HPDE6-E6E7 (cell line): ENCODE data around the gene SPSB3.

Experiments used
- DNase-seq: peaks from one replicate; pipeline ENCODE4 v3.0.0; 2011; ENCODE audit warnings: missing footprints; ENCODE audit errors: extremely low spot score

The SPSB3 gene

DNA sequence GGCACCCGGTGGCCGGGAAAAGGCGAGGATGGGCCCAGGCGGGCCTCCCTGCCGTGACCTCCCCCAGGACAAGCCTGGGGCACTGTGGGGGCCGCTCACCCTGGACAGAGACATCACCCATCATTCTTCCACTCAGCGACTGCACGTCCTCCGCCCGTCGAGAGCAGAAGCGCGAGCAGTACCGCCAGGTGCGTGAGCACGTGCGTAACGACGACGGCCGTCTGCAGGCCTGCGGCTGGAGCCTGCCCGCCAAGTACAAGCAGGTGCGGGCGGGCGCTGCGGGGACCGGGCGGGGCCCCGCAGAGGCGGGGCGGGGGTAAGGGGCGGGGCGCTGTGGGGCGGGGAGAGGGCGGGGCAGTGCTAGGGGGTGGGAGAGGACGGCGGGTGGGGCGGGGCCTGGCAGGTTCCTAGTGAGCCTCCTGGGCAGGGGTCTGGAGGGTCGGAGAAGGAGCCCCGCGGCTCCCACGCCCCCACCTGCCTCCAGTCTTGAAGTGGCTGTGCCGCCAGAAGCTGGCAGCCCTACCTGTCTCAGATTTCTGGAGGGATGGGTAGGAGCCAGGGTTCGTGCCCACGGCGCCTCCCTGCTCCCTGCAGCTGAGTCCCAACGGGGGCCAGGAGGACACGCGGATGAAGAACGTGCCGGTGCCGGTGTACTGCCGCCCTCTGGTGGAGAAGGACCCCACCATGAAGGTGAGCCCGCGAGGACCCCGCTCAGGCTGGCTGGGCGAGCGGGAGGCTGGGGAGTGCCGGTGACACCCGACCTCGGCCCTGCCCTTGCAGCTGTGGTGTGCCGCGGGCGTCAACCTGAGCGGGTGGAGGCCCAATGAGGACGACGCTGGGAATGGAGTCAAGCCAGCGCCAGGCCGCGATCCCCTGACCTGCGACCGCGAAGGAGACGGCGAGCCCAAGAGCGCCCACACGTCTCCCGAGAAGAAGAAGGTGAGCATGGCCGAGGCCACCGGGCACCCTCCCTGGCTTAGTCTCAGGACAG, 18.6 kb downstream of the SPSB3 start:
- DNase-seq = no peak

DNA sequence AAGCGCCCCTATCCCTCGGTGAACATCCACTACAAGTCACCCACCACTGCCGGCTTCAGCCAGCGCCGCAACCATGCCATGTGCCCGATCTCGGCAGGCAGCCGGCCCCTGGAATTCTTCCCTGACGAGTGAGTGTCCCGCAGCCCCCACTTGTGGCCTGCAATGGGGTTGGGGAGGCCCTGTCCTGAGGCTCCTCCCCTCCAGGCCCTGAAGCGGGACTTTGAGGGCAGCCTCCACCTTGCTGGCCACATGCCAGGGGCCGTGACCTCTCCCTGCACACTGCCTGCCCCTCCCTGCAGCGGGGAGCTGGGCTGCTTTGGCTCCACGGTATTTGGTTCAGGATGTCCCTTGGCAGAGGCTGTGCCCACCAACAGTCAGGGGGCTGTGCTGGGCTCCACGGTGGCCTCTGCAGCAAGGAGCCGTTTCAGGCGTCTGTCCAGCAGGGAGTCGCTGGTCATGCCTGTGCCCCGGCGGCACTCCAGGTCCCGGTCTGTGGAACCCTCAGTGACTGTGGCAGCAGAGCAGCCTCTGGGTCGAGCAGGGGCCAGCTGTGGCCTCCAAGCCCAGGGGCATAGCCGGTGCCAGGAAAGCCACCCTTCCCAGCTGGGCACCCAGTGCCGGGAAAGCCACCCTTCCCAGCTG, 19.4 kb downstream of the SPSB3 start:
- no peak for DNase-seq

DNA sequence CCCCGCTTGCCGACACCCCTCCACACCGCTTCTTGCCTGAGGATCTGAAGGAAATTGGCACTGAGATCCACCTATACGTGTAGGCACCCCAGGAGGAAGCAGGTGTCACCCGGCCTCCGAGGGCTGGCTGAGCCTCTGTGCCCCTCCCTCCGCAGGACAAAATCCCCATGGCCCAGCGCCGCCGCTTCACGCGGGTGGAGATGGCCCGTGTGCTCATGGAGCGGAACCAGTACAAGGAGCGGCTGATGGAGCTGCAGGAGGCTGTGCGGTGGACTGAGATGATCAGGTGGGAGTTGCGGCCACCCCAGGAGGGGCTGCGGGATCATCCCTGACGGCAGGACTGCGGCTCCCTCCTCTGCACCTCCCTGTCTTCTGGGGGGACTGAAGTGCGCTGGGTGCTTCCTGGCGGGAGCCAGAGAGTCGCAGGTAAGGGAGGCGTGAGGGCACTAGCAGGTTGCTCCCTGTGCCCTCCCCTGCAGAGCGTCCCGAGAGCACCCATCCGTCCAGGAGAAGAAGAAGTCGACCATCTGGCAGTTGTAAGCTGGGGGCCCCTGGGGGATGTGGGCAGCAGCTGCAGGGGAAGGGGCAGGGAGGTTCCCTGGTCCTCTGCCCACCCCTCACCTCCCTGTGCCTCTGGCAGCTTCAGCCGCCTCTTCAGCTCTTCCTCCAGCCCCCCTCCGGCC, 20.0 kb downstream of the SPSB3 start:
- DNase-seq = no peak

DNA sequence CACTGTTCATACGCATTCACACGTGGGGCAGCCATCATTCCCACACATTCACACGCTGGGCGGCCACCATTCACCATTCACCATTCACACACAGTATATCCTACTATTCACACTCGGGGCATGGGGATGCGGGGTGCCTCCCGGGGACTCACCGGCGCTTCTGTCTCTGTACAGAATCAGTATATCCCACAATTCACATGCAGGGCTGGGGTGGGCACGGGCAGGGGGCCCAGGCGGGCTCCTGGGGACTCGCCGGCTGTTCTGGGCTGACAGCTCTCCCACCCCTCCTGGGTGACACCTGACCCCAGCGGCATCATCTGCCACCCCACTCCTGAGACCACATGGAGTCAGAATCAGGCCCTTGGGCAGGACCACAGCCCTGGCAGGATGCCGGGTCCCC, 20.6 kb downstream of the SPSB3 start:
- DNase-seq = no peak

DNA sequence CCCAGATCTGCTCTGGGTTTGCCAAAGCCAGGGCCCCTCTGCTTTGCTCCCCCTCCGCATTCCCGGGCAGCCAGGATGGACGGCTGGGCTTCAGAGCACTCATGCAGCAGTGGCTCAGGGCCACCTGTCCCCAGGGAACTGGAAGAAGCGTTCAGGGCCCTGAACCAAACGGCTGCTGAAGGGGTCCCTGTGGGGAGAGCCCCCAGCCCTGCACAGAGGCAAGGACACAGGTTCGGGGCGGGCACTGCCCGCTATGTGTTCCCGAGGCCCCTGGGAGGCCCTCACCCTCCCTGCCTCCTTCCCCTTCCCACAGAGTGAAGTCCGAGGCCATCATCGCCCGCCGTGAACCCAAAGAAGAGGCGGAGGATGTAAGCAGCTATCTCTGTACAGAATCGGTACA, 21.5 kb downstream of the SPSB3 start:
- no peak for DNase-seq

DNA sequence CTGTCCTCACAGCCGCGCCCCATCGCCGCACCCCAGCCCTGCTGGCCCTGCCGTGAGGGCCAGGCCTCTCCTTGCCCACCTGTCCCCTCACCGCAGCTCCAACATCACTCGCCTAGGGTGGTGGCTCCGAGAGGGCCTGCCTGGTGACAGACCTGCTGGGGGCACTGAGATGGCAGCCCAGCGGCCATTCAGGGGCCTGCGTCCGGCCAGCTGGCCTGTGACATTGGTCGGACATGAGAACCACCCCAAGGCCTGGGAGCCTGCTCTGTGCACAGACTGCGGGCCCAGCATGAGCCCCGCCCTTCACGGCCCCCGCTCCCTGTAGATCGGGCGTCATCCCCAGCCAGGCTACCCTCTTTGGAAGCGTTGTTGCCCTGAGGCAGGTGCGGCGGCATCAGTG, 22.9 kb downstream of the SPSB3 start:
- DNase-seq = no peak

DNA sequence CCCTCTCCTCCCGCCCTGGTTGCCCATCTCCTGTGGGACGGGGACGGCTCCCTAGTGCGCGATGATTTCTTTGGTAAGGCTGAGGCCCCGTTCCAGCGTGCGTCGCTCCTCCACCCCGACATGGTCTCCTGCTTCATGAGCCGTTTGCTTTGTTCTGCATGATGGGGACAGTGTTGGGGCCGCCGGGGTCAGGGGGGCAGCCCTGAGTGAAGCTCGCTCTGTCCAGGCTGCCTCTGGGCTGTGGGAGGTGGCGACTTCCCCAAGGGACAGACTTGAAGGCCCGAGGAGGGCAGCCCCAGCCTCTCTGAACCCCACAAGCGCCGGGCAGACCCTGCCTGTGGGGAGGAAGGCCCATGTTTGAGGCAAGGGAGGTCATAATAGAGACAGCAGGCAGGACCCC, 23.4 kb downstream of the SPSB3 start:
- no peak for DNase-seq

DNA sequence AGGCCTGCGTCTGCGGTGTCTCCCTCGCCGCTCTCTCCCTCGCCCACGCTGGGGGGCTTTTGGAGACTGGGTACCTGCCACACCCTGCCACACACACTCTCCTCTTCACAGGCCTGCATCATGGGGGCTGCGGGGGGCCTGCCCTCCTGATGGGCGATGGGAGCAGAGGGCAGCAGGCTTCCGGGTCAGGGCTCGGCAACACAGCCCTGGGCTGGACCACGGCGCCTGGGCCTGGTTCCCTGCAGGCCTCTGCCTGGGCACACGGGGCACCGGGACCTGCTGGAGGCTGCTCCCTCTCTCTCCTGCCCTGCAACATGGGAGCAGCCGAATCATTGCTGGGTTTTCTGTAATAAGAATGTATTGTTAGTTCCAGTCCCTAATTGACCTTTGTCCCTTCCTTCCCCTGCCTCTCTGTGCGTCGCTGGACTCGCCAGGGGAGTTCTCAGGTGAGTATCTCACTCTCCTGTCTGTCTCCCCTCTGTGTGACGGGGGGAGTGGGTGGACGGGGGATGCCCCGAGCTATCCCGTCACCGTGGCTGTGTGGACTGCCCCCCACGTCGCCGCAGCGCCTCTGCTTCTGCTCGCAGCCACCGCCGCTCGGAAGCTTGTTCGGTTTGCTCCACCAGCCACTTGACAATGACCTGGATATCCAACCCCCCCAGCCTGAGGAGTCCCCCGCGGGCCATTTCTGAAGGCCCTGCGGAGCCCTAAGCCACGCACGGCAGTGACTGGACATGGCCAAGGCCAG, 24.5 kb downstream of the SPSB3 start:
- no peak for DNase-seq

DNA sequence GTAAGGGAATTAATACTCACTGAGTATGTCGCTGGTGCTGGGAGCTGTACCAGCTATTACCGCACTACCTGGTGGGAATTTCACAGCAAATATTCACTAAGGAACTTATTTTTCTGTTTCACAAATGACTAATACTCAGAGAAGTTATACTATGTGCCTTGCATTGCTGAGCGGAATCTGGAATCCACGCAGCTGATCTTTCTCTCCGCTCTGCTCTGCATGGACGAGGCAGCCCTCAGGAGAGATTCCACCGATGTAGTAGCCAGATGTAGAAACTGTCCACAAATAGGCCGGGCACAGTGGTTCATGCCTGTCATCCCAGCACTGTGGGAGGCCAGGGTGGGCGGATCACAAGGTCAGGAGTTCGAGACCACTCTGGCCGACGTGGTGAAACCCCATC, 28.2 kb downstream of the SPSB3 start:
- no peak for DNase-seq

DNA sequence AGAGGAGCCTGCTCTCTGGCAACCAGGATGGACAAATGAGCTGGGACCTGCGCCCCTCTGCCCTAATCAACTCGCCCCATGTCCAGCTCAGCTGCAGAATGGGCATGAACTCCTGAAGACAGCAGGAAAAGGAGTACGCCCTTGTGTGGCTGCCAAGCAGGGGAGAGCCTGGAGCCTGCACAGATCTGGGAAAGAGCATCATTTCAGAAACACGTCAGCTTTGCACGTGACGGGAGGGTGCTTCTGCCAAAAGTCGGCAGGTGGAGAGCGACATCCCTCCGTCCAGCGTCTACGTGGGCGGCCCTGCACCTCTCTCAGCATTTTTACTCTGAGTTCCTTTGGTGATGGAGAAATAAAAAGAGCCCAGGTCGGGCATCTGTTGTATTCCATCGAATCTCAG, 29.5 kb downstream of the SPSB3 start:
- DNase-seq = no peak

DNA sequence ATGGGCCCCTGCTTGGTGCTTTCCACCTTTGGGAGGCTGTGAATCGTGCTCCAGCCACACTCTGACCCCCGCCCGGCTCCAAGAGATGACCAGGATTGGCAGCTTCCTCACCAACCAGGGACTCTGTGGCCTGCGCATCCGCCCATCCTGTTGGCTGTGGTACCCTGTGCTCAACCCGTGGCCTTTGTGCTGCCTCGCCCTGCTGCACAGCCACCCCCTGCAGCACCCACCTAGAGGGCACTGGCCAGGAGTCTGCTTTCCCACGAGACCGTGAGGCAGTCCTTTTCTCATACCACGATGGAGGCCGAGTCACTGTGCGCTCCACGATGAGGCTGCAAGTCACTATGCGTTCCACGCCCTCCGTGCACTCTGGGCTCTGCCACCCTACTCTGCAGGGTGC, 30.4 kb downstream of the SPSB3 start:
- no peak for DNase-seq

DNA sequence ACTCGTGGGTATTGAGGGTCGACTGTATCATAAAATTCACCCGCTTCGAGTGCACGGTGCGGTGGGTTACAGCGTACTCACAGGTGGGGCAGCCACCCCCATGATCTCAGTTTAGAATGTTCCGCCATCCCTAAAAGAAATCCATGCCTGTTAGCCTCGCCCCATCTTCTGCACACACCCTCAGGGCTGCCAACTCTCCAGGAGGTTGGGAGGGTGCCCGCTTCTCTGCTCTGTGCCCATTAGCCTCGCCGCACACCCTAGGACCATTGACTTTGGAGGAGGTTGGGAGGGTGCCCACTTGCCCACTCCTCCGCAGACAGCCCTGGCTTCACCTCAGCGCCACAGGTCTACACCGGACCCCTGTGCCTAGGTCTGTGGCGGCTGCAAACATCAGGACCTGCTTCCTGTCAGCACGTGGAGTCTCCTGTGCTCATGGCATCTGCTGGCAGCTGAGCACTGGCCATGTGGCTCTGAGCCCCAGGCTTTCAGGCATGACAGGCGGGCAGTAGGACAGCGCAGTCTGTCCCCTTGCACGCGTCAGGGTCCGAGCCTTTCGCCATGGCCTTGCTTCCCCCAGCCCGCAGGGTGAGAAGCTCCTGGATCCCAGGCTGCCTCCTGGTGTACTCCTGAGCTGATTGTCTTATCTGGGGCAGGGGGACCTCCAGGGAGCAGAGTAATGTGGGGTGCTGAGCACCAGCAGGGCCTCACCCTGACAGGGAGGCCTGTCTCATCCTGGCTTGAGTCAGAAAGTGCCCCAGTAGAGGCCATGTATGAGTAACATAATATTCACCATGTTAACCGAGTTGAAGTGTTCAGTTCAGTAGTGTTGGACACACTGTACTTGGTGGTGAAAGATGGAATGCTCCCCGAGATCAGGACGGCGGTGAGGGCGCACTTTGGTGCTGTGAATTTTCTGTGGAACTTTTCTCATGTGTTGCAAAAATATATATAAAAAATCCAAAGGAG, 32.9 kb downstream of the SPSB3 start:
- no peak for DNase-seq

DNA sequence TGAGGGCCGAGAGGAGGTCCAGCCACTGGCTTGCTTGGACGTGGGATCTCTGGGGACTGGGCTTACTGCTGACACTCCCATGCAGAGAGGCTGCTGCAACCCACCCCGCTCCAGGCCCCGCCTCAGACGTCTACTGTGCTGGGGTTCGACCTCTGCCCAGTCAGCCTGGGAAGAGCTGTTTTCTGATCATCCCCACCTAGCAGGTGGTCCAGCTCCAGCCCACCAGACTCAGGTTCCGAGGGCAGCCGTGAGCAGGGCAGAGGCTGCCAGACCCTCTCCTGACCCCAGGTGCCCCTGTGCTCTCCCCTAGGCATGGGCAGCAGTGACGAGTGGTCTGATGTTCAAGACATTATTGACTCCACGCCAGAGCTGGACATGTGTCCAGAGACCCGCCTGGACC, 34.4 kb downstream of the SPSB3 start:
- no peak for DNase-seq

DNA sequence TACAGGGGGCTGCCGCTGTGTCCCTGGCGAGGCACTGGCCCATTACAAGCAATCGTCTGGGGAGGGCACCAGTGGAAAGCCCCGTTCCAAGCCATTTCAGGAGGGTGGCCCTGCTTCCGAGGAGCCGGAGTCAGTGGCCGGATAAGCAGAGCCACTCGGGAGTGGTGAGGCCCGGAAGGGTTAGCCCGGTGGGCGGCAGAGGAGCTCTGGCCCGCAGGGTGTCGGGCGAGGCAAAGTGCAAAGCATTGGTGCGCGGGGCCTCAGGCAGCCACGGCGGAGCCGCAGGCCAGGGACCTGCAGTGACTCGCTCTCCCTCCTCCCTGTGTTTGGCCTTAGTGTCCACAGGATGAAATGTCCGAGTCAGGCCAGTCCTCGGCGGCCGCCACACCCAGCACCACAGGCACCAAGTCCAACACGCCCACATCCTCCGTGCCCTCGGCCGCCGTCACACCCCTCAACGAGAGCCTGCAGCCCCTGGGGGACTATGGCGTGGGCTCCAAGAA, 35.6 kb downstream of the SPSB3 start:
- no peak for DNase-seq

DNA sequence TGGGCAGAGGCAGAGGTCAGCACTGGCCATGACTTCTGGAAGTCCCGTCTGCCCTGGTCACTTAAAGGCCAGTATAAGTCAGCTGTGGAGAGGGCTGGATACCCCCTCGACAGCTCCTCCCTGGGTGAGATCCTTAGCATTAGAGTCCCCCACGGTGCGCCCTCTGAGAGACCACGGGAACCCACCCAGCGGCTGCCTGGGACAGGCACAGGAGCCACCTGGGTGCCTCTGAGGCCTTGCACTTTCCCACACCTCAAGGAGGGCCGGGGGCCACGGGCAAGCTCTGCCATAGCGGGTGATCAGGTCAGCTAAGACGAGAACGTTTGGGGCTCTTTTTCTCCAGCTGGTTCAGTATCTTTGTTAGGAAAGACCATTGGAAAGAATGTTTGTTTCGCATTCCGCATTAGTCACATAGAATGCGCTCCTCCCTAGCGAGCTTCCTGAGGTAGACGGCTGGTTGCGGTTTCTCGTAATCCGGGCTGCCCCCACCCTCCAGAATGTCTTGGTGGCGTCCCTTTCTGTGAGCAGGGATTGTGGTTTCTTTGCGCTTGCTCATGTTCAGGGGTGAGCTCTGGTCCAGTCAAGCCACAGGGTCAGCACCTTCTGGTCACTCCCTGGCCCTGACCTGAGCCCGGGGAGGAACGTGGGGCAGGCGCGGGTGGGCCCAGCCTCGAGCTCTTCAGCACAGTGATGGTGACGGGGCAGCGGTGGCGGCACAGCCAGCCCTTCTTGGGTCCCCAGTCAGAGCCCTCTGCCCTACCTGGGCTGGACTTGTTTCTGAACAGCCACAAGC, 36.3 kb downstream of the SPSB3 start:
- no peak for DNase-seq

DNA sequence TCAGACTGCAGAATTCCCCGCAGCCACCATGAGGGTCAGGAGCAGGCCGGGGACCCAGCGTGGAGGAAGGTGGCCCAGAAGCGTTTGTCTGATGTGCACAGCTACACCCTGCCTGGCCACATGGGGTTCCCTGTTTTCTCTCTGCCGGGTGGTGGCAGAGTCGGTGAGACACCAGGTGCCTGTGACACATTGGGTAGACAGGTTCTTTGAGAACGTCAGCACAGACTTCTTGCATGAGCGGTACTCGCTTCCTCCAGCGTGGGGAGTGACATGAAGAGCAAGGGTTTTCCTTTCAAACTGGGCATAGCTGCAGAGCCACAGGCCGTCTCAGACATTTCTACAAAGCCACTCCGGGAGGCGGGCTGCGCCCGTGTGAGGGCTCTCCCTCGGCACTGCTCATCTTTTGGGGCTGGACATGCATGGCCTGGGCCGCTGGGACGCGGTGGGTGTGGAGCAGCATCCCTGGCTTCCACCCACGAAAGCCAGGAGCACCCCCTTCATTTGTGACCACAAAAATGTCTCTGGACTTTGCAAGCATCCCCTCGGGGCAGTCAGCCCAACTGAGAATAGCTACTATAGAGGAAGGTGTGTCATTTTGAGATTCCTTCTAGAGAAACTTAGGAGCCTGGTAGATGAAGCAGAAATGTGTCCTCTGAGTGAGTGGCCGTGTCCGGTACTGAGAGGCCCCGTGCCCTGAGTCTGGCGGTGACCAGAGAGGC, 37.0 kb downstream of the SPSB3 start:
- no peak for DNase-seq

DNA sequence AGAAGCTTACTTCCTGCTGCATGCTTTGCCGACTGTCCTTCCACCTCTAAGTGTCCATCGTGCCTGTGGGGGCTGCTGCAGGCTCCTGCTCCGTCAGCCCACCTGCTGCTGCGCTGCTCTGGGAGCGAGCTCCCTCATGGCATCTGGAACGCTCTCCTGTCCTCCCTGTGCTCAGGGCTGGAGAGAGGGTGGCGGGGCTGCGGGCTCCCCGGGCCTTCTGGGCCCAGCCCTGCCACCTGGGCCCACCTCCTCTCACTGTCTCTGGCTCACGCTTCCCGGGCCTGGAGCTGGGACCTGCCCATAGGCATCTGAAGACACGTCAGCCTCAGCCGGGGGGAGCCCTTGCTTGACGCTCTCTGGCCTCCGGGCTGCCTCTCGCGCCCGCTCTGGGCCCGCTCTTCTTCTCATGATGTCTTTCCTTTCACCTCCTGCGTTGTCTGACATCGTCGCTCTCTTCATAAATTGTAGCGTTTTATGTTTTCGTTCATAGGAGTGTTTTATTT, 38.0 kb downstream of the SPSB3 start:
- DNase-seq = no peak

DNA sequence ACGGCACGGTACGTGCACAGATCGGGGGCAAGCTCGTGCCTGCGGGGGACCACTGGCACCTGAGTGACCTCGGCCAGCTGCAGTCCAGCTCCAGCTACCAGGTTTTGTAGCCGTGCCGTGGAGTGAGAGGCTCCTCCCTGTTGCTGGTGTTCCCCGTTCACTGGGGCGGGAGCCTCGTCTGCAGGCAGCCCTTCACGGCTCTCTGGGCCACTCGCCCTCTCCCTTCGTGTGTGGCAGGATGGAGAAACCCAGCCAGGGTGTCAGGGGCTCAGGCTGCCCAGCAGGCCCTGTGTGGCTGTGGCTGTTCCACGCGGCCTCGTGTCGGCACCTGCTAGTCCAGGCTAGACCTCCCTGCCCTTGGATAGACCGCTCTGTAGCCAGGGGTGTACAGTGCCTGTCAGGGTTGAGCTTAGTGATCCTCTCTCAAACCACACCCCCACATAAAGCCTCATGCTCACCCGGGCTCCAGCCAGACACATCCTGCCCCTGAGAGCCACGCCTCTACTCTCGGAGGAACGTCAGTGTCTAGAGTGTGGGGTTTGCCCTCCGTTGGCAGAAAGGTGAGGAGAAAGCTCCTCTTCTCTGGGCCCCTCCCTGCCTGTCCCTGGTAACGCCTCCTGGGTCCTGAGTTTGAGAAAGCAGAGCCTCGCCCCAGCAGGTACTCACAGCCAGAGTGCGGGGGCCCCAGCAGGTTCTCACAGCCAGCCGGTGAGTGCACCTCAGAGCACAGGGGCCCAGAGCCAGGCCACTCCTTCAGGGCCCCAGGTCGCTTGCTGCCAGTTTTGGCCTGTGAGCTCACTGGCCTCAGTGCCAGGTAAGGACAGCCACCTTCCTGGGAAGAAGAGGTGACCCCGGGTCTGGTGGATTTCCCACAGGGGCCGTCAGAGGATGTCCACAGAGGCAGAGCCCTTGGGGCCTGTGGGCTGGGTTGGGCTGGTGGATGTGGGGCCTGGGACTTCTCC, 38.7 kb downstream of the SPSB3 start:
- no peak for DNase-seq
